ENCODE results near the gene YPEL5. TPM values are rescaled to one million over a fixed set of nuclear protein-coding genes. Genes with fewer than 3 reads are reported as not detected.

YPEL5 gene
- polyA plus RNA-seq, 3 donors from 2014 or later: 110 to 163 (median 141) TPM

DNA sequence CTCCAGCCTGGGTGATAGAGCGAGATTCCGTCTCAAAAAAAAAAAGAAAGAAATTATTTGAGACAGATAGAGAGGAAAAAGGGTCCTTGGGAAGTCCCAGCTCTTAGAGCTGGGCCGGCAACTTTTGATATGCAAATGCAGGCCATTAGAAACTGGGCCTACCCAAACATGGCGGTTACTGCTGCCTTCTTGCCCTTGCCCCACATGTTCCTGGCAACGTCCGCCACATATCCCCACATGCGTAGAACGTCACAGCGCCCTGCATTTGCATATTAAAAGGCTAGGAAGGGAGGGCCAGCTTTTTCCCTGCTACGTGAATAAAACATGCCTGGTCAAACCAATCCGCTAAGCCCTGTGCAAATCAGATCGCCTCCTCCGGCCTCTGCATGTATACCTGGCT is 43.8 kb downstream of the YPEL5 start:
- Mint-ChIP-seq H3K36me3 (no peaks in the 10 kb centered on the region), H3K4me1 (no peaks in the 10 kb centered on the region), H3K27me3 (ENCODE audit: low read depth in 3 of 3) (peaks cover 0 to 6% (median 3%) of the 10 kb centered on the region in 3 donors), H3K4me3 (no peak overlapping the region), H3K9me3 (no peaks in the 10 kb centered on the region), H3K27ac (no peak overlapping the region)
- DNase-seq: no peak

DNA sequence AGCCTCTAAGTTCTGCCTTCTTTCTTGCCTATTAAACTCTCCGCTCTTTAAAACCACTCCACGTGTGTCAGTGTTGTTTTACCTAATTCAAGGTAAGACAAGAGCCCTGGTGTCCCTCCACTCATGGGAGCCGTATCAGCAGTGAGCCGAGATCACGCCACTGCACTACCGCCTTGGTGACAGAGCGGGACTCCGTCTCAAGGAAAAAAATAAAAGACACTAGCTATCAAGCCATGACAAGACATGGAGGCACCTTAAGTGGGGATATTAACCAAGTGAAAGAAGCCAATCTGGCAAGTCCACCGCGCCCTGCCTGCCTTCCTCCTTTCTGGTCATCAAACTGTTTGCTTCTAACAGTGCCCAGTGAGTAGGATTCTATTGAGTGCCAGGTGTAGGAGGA is 44.3 kb downstream of the YPEL5 start:
- Mint-ChIP-seq H3K27ac (no peak overlapping the region), H3K4me1 (no peaks in the 10 kb centered on the region), H3K27me3 (ENCODE audit: low read depth in 3 of 3) (peaks cover 0 to 6% (median 3%) of the 10 kb centered on the region in 3 donors), H3K36me3 (no peaks in the 10 kb centered on the region), H3K4me3 (no peak overlapping the region), H3K9me3 (no peaks in the 10 kb centered on the region)
- DNase-seq: no peak

DNA sequence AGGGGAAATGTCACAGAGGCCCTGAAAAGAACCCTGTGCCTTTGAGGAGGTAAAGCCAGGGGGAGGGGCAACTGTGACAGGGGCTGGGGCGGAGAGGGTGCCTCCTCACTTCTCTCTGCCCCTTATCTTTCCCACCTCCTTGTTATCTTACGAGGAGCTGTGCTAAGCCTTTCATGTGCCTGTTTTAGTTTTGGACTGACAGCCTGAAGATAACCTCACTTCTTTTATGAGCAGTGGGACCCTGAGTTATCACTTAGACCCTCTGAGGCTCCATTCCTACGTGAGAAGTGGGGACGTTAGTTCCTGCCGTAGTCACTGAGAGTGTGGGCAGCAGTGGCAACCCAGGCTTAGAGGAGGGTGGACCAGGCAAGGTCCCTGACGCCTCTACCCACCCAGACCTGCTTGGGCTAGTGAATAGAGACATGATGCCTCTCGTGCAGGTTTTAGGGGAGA is 45.0 kb downstream of the YPEL5 start:
- no peaks in the 10 kb centered on the region for H3K4me1 Mint-ChIP-seq
- no peak overlapping the region for H3K4me3 Mint-ChIP-seq
- no peaks in the 10 kb centered on the region for H3K36me3 Mint-ChIP-seq
- H3K9me3 Mint-ChIP-seq: no peaks in the 10 kb centered on the region
- H3K27me3 Mint-ChIP-seq (ENCODE audit: low read depth in 3 of 3): peaks cover 0 to 3% (median 3%) of the 10 kb centered on the region in 3 donors
- DNase-seq: no peak
- no peak overlapping the region for H3K27ac Mint-ChIP-seq

DNA sequence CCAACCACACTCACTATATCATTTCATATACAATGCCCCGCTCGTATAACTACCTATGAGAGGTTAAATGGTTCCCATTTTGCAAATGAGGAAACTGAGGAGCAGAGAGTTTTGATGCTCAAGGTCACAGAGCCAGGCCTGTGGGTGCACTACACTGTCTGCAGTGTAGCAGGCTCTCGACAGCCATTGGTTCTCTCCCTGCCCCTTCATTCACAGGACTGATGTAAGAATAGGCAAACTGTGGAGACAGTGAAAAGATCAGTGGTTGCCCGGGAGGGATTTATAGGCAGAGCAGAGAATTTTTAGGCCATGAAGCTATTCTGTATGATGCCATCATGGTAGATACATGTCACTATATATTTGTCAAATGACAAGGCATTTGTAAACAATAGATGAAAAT is 45.5 kb downstream of the YPEL5 start:
- Mint-ChIP-seq H3K9me3 (no peaks in the 10 kb centered on the region), H3K4me3 (no peak overlapping the region), H3K27ac (peak overlapping the region in 1 of 6 donors; percentile 75), H3K27me3 (ENCODE audit: low read depth in 3 of 3) (peaks cover 0 to 3% (median 3%) of the 10 kb centered on the region in 3 donors), H3K4me1 (no peaks in the 10 kb centered on the region), H3K36me3 (no peaks in the 10 kb centered on the region)
- no peak for DNase-seq

DNA sequence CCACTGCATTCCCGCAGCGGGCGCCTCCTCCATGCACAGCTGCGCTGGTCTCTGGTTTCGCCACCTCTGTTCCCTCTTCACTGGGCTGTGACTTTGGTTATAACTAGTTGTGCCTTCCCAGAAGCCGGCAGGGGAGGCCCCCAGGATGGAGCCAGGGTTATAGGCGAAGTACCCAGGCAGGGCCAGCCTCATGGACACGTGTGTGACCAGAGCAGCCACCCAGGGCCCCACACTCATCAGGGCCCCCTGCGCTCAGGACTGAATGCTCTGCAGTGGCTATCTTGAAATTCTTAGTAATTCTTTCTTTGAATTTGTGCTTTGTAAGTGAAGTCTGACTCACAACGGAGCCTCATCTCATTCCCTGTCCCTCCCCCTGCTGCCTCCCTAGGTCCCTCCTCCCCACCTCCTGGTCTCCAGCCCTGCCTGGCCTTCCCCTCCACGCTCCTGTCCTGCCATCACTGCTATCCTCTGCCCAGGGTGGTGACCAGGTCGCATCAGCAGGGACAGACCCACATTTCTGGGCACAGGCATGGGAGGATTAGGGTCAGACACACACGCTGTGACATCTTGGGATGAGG is 46.4 kb downstream of the YPEL5 start:
- H3K9me3 Mint-ChIP-seq: no peaks in the 10 kb centered on the region
- no peak for DNase-seq
- H3K4me3 Mint-ChIP-seq: no peak overlapping the region
- no peaks in the 10 kb centered on the region for H3K36me3 Mint-ChIP-seq
- H3K27ac Mint-ChIP-seq: no peak overlapping the region
- no peaks in the 10 kb centered on the region for H3K4me1 Mint-ChIP-seq
- H3K27me3 Mint-ChIP-seq (ENCODE audit: low read depth in 3 of 3): peaks cover 0 to 5% (median 3%) of the 10 kb centered on the region in 3 donors

DNA sequence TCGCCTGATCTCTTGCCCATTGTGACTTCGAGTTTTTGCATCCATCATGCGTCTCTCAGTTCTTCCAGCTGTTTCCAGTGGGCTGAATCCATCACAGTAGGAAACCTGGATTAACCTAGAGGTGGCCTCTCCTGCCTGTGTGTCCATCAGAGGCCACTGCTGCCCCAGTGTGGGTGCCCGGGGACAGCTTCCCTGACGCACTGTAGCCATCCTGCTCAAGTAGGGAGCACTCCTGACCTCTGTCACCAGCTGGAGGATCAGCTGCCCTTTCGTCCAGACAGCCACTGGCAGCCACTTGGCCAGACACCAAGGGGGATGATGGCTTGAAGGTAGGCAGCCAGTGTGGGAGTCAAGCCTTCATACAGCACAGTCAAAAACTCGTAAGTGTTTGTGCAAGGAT is 47.6 kb downstream of the YPEL5 start:
- Mint-ChIP-seq H3K4me3 (no peak overlapping the region), H3K9me3 (no peaks in the 10 kb centered on the region), H3K36me3 (no peaks in the 10 kb centered on the region), H3K4me1 (no peaks in the 10 kb centered on the region), H3K27me3 (ENCODE audit: low read depth in 3 of 3) (peaks cover 0 to 3% (median 3%) of the 10 kb centered on the region in 3 donors), H3K27ac (no peak overlapping the region)
- no peak for DNase-seq

DNA sequence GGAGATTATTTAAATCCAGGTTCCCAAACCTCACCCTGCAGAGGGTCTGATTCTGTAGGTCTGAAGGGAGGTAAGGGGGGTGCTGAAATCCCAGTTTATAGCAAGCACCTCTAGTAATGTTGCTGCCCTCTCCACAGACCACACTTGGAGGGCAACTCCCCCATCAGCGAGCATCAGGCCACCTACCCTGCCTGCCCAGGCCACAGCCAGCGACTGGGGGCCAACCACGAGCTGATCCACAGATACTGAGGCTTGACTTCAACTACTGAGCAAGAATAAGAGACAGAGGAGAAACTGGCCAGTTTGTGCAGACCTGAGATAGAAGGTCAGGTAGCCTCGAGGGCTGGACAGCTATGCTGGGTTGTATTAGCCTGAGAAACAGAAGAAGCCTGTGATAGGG is 48.2 kb downstream of the YPEL5 start:
- H3K9me3 Mint-ChIP-seq: no peaks in the 10 kb centered on the region
- no peaks in the 10 kb centered on the region for H3K36me3 Mint-ChIP-seq
- no peaks in the 10 kb centered on the region for H3K4me1 Mint-ChIP-seq
- no peak overlapping the region for H3K4me3 Mint-ChIP-seq
- H3K27ac Mint-ChIP-seq: peak overlapping the region in 1 of 6 donors; percentile 50
- no peak for DNase-seq
- peaks cover 0 to 3% (median 3%) of the 10 kb centered on the region in 3 donors for H3K27me3 Mint-ChIP-seq (ENCODE audit: low read depth in 3 of 3)

DNA sequence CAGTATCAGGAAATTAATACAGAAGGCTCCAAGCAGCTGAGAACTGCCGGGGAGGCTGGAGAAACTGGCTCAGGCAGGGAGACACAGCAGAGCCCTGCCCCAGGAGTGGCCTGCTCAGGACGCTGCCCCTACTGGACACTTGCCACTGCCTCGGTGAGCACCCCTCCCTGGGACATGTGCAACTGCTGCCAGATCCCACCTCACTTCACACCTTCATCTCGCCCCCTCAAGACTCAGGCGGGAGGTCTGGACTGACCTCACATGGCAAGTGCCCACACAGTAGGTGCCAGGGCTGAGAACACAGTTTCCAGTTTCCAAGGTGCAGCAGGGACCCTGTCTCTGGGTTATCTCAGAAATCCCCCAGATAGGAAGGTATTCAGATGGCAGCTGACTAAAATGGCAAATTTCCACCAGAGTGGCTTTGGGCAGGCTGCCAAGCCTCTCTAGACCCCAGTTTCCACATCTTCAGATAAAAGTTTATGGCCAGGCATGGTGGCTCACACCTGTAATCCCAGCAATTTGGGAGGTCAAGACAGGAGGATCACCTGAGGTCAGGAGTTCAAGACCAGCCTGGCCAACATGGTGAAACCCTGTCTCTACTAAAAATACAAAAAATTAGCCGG is 50.9 kb downstream of the YPEL5 start:
- DNase-seq: no peak
- Mint-ChIP-seq H3K27ac (peak overlapping the region in 1 of 6 donors; percentile 30), H3K9me3 (no peaks in the 10 kb centered on the region), H3K4me3 (no peak overlapping the region), H3K4me1 (no peaks in the 10 kb centered on the region), H3K27me3 (ENCODE audit: low read depth in 3 of 3) (peaks cover 0 to 3% (median 2%) of the 10 kb centered on the region in 3 donors), H3K36me3 (no peaks in the 10 kb centered on the region)

DNA sequence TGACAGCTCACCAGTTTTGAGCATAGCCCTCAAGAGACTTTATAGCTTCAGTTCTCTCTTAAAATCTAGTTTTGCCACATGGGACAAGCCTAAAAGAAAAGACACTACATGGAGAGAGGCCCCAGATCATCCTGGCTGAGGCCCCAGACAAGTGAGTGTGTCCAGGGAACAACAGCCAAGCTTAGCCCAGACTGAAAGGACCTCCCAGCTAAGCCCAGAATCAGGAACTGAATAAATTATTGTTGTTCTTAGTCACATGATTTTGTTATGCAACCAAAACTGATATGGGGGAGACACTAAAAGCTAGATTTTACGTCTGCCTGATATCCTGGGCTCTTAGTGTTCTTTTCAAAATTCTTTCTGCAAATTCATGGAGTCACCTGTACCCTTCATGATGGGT is 55.2 kb downstream of the YPEL5 start:
- Mint-ChIP-seq H3K4me3 (no peak overlapping the region), H3K4me1 (no peaks in the 10 kb centered on the region), H3K9me3 (no peaks in the 10 kb centered on the region), H3K36me3 (no peaks in the 10 kb centered on the region), H3K27ac (no peak overlapping the region), H3K27me3 (ENCODE audit: low read depth in 3 of 3) (peaks cover 0 to 2% (median 0%) of the 10 kb centered on the region in 3 donors)
- DNase-seq: no peak

DNA sequence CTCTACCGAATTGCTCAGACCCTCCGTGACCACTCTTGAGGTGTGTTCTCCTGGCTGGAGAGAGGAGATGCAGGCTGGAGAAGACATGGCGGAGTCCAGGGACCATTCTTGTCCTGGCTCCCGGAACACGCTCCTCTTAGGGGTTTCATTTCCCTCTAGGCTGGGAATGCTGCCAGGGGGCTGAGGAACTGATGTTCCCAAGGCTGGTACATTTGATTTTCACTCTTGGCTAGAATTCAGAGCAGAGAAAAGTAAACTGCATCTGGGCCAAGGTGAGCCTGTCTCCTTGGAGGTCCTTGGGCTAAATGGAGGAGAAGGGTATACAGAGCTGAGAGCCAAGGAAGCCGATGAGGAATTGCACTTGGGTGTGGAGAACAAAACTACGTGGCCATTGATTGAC is 56.3 kb downstream of the YPEL5 start:
- no peak for DNase-seq
- no peaks in the 10 kb centered on the region for H3K27me3 Mint-ChIP-seq (ENCODE audit: low read depth in 3 of 3)
- H3K4me1 Mint-ChIP-seq: peaks cover 0 to under 1% of the 10 kb centered on the region in 2 donors
- no peaks in the 10 kb centered on the region for H3K9me3 Mint-ChIP-seq
- H3K27ac Mint-ChIP-seq: no peak overlapping the region
- H3K36me3 Mint-ChIP-seq: no peaks in the 10 kb centered on the region
- H3K4me3 Mint-ChIP-seq: no peak overlapping the region

DNA sequence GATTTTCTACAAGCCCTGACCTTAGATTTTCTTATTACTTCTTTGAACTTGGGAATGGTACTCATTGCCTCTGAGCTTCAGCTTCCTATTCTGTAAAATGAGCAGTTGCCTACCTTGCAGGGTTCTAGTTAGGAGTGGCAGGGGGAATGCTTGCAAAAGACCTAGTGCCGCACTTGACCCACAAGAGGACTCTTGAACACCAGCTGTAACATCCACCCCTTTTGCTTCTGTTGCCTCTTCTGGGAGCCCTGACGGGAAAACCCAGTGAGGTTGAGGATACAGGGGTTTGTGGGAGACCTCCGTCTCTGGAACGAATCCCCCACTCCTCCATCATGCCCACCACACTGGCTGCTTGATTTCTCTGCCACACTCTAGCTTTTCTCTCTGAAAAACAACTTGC is 57.5 kb downstream of the YPEL5 start:
- H3K36me3 Mint-ChIP-seq: no peaks in the 10 kb centered on the region
- H3K4me3 Mint-ChIP-seq: no peak overlapping the region
- no peaks in the 10 kb centered on the region for H3K9me3 Mint-ChIP-seq
- no peak overlapping the region for H3K27ac Mint-ChIP-seq
- no peak for DNase-seq
- peaks cover 10 to 12% of the 10 kb centered on the region in 2 donors for H3K4me1 Mint-ChIP-seq
- H3K27me3 Mint-ChIP-seq (ENCODE audit: low read depth in 3 of 3): peaks cover 0 to 2% (median 0%) of the 10 kb centered on the region in 3 donors

DNA sequence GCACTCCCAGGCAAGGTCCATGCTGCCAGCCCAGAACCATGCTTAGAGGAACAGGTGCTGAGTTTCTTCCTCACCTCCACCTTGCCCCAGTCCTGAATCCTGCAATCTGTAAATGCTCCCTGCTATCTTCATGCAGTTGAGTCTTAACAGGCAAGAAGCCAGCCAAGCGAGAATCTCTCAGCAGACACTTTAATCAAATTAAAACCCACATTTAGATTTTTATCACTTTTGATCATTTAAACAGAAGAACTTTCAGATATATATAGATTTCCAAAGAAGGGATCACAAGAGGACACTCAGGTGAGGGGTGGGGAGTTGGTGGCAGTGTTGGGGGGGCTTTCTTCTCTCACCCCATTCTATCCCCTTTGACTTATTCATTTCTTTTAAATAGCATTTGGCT is 58.6 kb downstream of the YPEL5 start:
- H3K4me3 Mint-ChIP-seq: no peak overlapping the region
- DNase-seq: no peak
- no peaks in the 10 kb centered on the region for H3K9me3 Mint-ChIP-seq
- peaks cover 0 to 2% (median 0%) of the 10 kb centered on the region in 3 donors for H3K27me3 Mint-ChIP-seq (ENCODE audit: low read depth in 3 of 3)
- no peak overlapping the region for H3K27ac Mint-ChIP-seq
- peaks cover 14 to 18% of the 10 kb centered on the region in 2 donors for H3K4me1 Mint-ChIP-seq
- no peaks in the 10 kb centered on the region for H3K36me3 Mint-ChIP-seq

DNA sequence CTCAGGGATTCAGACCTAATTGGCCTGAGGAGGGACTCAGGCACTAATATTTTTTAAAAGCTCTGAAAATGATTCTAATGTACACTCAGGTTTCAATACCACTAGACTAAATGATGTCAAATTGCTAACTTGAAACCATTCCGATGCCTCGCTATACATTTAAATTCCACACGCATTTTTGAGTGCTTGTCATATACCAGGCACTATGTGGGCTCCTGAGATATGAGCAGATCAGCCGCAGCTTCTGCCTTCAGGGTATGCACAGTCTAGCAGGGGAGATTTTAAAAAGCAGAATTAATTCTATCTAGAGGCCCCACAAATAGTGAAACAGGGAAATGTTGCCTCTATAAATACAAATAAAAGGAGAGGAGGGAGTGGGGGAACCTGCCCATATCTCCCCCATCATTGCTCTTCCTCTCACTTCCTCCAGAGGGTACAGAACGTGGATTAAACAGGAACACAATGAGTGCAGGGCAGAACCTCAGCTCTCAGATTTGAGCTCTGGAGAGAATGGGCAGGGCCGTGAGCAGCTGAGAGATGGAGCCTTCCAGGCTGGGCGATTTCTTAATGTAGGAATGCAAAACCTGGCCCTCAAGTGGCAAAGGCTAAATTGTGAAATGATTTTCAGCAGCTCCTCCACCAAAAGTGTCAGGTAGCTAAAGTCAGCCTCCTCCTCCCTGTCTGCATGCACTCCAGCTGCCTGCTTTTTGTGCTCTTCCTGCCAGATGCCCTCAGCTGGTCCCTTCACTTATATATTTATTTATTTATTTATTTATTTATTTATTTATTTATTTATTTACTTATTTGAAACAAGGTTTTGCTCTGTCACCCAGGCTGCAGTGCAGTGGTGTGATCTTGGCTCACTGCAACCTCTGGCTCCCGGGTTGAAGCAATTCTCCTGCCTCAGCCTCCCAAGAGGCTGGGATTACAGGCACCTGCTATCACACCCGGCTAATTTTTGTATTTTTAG is 59.9 kb downstream of the YPEL5 start:
- Mint-ChIP-seq H3K4me3 (no peak overlapping the region), H3K27ac (no peak overlapping the region), H3K27me3 (ENCODE audit: low read depth in 3 of 3) (peaks cover 0 to 2% (median 0%) of the 10 kb centered on the region in 3 donors), H3K9me3 (no peaks in the 10 kb centered on the region), H3K36me3 (no peaks in the 10 kb centered on the region), H3K4me1 (peaks cover 14 to 18% of the 10 kb centered on the region in 2 donors)
- DNase-seq: no peak

DNA sequence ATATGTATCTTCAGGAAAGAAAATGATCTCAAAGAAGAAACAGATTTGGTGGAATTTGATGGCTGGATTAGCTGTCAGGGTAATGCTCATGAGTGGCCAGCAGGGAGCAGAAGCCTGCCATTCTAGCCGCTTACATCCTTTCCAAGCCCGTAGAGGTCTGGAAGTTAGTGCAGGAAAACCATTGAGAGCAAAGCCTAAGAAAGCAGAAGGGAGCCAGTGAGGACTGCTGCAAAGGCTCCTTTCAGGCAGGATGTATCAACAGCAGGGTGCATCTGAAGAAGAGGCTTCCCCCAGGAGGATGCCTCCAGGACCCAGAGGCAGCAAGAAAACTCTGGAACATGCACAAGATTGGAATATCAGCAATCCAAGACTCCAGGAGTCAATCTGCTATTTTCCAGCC is 61.6 kb downstream of the YPEL5 start:
- peaks cover 0 to 6% (median 0%) of the 10 kb centered on the region in 3 donors for H3K36me3 Mint-ChIP-seq
- H3K4me3 Mint-ChIP-seq: peak overlapping the region in 4 of 5 donors; percentile 27 to 43 (median 34)
- peak overlapping the region in 2 of 6 donors; percentile 69 to 81 for H3K27ac Mint-ChIP-seq
- H3K9me3 Mint-ChIP-seq: no peaks in the 10 kb centered on the region
- peak; percentile 48 to 52 (median 49) for DNase-seq
- peaks cover 0 to 2% (median 1%) of the 10 kb centered on the region in 3 donors for H3K27me3 Mint-ChIP-seq (ENCODE audit: low read depth in 3 of 3)
- H3K4me1 Mint-ChIP-seq: peaks cover 14 to 18% of the 10 kb centered on the region in 2 donors
